ENCODE results near the gene FSCN2. TPM values are rescaled to one million over a fixed set of nuclear protein-coding genes. Genes with fewer than 3 reads are reported as not detected.

FSCN2 gene
- total and polyA plus RNA-seq, 2 donors (not counting 3 experiments of a cell fraction or from before 2014, with no cell fraction given) = 0.32 to 0.71 TPM

GRCh38 chr17:81546906-81547613, 18.9 kb downstream of the FSCN2 start:
- no TSS peak for BruUV-seq (replicated peaks)
- FAIRE-seq = no peak

More at GRCh38 chr17:81546906-81547613, 18.9 kb downstream of the FSCN2 start:
- peaks cover 33% of the 10 kb centered on the region for H3K79me2 ChIP-seq (ENCODE audit: control insufficient read depth, insufficient read depth, low read length)
- no peak for TF ChIP-seq FOS (IDR thresholded peaks at IDR 0.05; ENCODE audit: borderline replicate concordance, insufficient read depth, low read length)
- no peak for TF ChIP-seq MYC (IDR thresholded peaks at IDR 0.05; ENCODE audit: low read depth, low read length)
- TF ChIP-seq CTCF (IDR thresholded peaks at IDR 0.05; ENCODE audit: extremely low read depth in 1 of 2, insufficient read depth in 1 of 2, low read depth in 1 of 2, low read length in 2 of 2) = no peak
- no peak for TF ChIP-seq POLR2AphosphoS5 (IDR thresholded peaks at IDR 0.05; ENCODE audit: insufficient read depth, low read depth, low read length)
- no peak for TF ChIP-seq EZH2 (IDR thresholded peaks at IDR 0.05; ENCODE audit: borderline replicate concordance, low read depth, low read length, severe bottlenecking)
- TF ChIP-seq MAX (IDR thresholded peaks at IDR 0.05; ENCODE audit: insufficient read depth, insufficient read length) = no peak
- no peak for TF ChIP-seq POLR2A (IDR thresholded peaks at IDR 0.05; ENCODE audit: low read depth, low read length)
- H3K27ac ChIP-seq (ENCODE audit: insufficient read depth, low read depth, low read length) = no peak overlapping the region
- peaks cover 9 to 68% of the 10 kb centered on the region in 2 experiments for H3K36me3 ChIP-seq (ENCODE audit: control insufficient read depth in 2 of 2, extremely low read depth in 1 of 2, insufficient read depth in 2 of 2, low read length in 2 of 2)
- CTCF ChIA-PET = interaction anchor here (1.0 kb wide), 1 partner anchor 9 kb away, joined by 4 read pairs; no protein-coding TSS in a partner anchor
- H2AFZ ChIP-seq (ENCODE audit: low read depth, low read length) = no peak overlapping the region
- no peaks in the 10 kb centered on the region for H3K27me3 ChIP-seq (ENCODE audit: control insufficient read depth in 2 of 2, insufficient read depth in 2 of 2, low read length in 2 of 2)
- POLR2A ChIA-PET = no interaction called here
- H4K20me1 ChIP-seq (replicated peaks; ENCODE audit: control insufficient read depth, extremely low read depth, insufficient read depth, low read length) = no peaks in the 10 kb centered on the region
- no peaks in the 10 kb centered on the region for H3K9me1 ChIP-seq (replicated peaks; ENCODE audit: control insufficient read depth, extremely low read depth, insufficient read depth, low read length)
- H3K4me2 ChIP-seq (ENCODE audit: insufficient read depth, low read length) = no peak overlapping the region
- H3K4me3 ChIP-seq (replicated peaks in 1 of 3; ENCODE audit: insufficient read depth in 1 of 3, low read depth in 1 of 3, low read length in 3 of 3) = no peak overlapping the region
- dilution Hi-C loops (cut with MboI; ENCODE audit: extremely low pct_ligation_motif_present, low sequenced_read_pairs) = no loop called here
- intact Hi-C loops (cut with micrococcal nuclease) = no loop called here
- H3K9ac ChIP-seq (replicated peaks; ENCODE audit: extremely low read depth, insufficient read depth, low read length) = no peak overlapping the region
- no peaks in the 10 kb centered on the region for H3K9me3 ChIP-seq (replicated peaks; ENCODE audit: control insufficient read depth, insufficient read depth, low read length)
- no peak for DNase-seq (ENCODE audit: low read depth, low spot score)
- peaks cover 9% of the 10 kb centered on the region for H3K4me1 ChIP-seq (ENCODE audit: control insufficient read depth, extremely low read depth, insufficient read depth, low read length)

All from endothelial cell of umbilical vein (primary cell).